Smooth muscle cell (in vitro differentiated cells): ENCODE results near the gene UQCC2. TPM values are rescaled to one million over a fixed set of nuclear protein-coding genes. Genes with fewer than 3 reads are reported as not detected.

ENCODE experiments used
- DNase-seq: peaks from one replicate; lab custom pipeline; 2025; ENCODE audit not compliant: unreplicated experiment; lab: John Stamatoyannopoulos, UW
- H2AFZ ChIP-seq: fragments of 200-600 bp; sonication (generic); 2 replicates; pipeline ENCODE4 v1.6.0; 2016; ENCODE audit warnings: antibody characterized with exemption, low read depth, mild to moderate bottlenecking
- H3F3A ChIP-seq: fragments of 200-600 bp; sonication (generic); 2 replicates; pipeline ENCODE4 v1.6.0; 2017; ENCODE audit warnings: antibody characterized with exemption, low read depth
- H3K27ac ChIP-seq: fragments of 200-600 bp; sonication (generic); 2 replicates; pipeline ENCODE4 v1.5.1; 2016; ENCODE audit warnings: low read depth, mild to moderate bottlenecking
- H3K27me3 ChIP-seq: fragments of 200-600 bp; sonication (generic); 2 replicates; pipeline ENCODE4 v1.6.1; 2016; ENCODE audit warnings: low read depth, mild to moderate bottlenecking
- H3K36me3 ChIP-seq: fragments of 200-600 bp; sonication (generic); 2 replicates; pipeline ENCODE4 v1.5.1; 2016; ENCODE audit warnings: low read depth
- H3K4me1 ChIP-seq: fragments of 200-600 bp; sonication (generic); 2 replicates; pipeline ENCODE4 v1.5.1; 2016; ENCODE audit warnings: low read depth
- H3K4me2 ChIP-seq: fragments of 200-600 bp; sonication (generic); 2 replicates; pipeline ENCODE4 v1.6.0; 2016; ENCODE audit warnings: mild to moderate bottlenecking
- H3K4me3 ChIP-seq: fragments of 200-600 bp; sonication (generic); 2 replicates; pipeline ENCODE4 v1.5.1; 2016; ENCODE audit warnings: mild to moderate bottlenecking
- H3K79me2 ChIP-seq: fragments of 200-600 bp; sonication (generic); 2 replicates; pipeline ENCODE4 v1.6.0; 2016; ENCODE audit warnings: low read depth, mild to moderate bottlenecking
- H3K9ac ChIP-seq: fragments of 200-600 bp; sonication (generic); 2 replicates; pipeline ENCODE4 v1.6.0; 2016; ENCODE audit warnings: low read depth
- H3K9me3 ChIP-seq: fragments of 200-600 bp; sonication (generic); replicated peaks from 2 replicates; pipeline ENCODE4 v1.5.1; 2016; ENCODE audit warnings: low read depth
- H4K20me1 ChIP-seq: fragments of 200-600 bp; sonication (generic); 2 replicates; pipeline ENCODE4 v1.6.0; 2016; ENCODE audit warnings: low read depth
- WGBS: methylation state at CpG from one replicate; pipeline ENCODE4 v1.1.7; 2016; ENCODE audit warnings: low lambda C conversion rate; 5-methylcytosine and 5-hydroxymethylcytosine counted together
- polyA plus RNA-seq: library from polyadenylated mRNA; unstranded; fragments of >200 nt; fragmentation: Nextera tagmentation; extraction: Ambion mirVana; gene quantifications from 2 replicates; pipeline ENCODE4 v1.2.1, GENCODE V29; 2016
- total RNA-seq: library from RNA; depleted of rRNA; stranded (reverse); fragments of >200 nt; gene quantifications from 2 replicates; pipeline ENCODE4 v1.2.3, GENCODE V29; 2014
- TF ChIP-seq, protein P1 (sequence below): fragments of 200-600 bp; sonication (generic); IDR thresholded peaks from 2 replicates; pipeline ENCODE4 v1.5.1; 2017; ENCODE audit warnings: borderline replicate concordance, mild to moderate bottlenecking, antibody characterized with exemption; ENCODE audit not compliant: insufficient read depth, poor library complexity, severe bottlenecking

The UQCC2 gene
- total and polyA plus RNA-seq, 2 experiments from 2014 or later = 67.3 to 208 TPM

DNA sequence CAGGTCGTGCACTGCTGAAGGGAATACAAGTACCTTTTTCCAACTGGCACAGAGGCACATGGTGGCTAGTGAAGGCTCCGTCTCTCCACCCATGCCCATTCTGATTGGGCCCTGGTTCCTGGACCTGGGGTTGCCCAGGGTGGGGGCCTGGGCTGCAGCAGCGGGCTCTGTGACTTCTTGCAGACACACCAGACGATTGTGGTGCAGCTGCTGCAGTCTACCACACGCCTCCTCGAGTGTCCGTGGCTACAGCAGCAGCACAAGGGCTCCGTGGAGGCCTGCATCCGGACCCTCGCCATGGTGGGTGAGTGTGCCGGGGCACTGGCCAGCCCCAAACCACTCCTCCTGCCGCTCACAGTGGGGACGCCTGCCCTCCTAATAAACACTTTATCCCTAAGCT is 29.2 kb downstream of the UQCC2 start:
- Histone ChIP-seq H3K9me3 (no peaks in the 10 kb centered on the region), H3K79me2 (no peaks in the 10 kb centered on the region), H3K27ac (no peak overlapping the region), H3K4me1 (no peaks in the 10 kb centered on the region), H3K9ac (no peak overlapping the region), H2AFZ (no peak overlapping the region), H3K4me2 (no peak overlapping the region), H3K4me3 (no peak overlapping the region), H4K20me1 (no peaks in the 10 kb centered on the region), H3K36me3 (no peaks in the 10 kb centered on the region), H3K27me3 (no peaks in the 10 kb centered on the region), H3F3A (no peaks in the 10 kb centered on the region)
- WGBS = 97% methylated on average over 13 of the region's 13 CpGs
- TF ChIP-seq, protein P1, sequence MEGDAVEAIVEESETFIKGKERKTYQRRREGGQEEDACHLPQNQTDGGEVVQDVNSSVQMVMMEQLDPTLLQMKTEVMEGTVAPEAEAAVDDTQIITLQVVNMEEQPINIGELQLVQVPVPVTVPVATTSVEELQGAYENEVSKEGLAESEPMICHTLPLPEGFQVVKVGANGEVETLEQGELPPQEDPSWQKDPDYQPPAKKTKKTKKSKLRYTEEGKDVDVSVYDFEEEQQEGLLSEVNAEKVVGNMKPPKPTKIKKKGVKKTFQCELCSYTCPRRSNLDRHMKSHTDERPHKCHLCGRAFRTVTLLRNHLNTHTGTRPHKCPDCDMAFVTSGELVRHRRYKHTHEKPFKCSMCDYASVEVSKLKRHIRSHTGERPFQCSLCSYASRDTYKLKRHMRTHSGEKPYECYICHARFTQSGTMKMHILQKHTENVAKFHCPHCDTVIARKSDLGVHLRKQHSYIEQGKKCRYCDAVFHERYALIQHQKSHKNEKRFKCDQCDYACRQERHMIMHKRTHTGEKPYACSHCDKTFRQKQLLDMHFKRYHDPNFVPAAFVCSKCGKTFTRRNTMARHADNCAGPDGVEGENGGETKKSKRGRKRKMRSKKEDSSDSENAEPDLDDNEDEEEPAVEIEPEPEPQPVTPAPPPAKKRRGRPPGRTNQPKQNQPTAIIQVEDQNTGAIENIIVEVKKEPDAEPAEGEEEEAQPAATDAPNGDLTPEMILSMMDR = no peak
- no peak for DNase-seq

- H3K4me1 ChIP-seq = no peaks in the 10 kb centered on the region
- no peak overlapping the region for H3K4me2 ChIP-seq
- H3K36me3 ChIP-seq = no peaks in the 10 kb centered on the region
- 95% methylated on average over 20 of the region's 20 CpGs for WGBS
- H3K27ac ChIP-seq = no peak overlapping the region
- no peaks in the 10 kb centered on the region for H3K79me2 ChIP-seq
- no peaks in the 10 kb centered on the region for H3K9me3 ChIP-seq
- H3F3A ChIP-seq = no peaks in the 10 kb centered on the region
- H4K20me1 ChIP-seq = no peaks in the 10 kb centered on the region
- TF ChIP-seq, protein P1 = no peak
- no peak overlapping the region for H3K9ac ChIP-seq
- no peak overlapping the region for H3K4me3 ChIP-seq
- no peak overlapping the region for H2AFZ ChIP-seq
- no peak for DNase-seq
- no peaks in the 10 kb centered on the region for H3K27me3 ChIP-seq
Observed at GRCh38 chr6:33679761-33680160, 31.7 kb downstream of the UQCC2 start.

GRCh38 chr6:33678932-33679490 is 32.5 kb downstream of the UQCC2 start:
- Histone ChIP-seq H2AFZ (no peak overlapping the region), H3K9ac (no peak overlapping the region), H3K4me2 (no peak overlapping the region), H3F3A (no peaks in the 10 kb centered on the region), H3K79me2 (no peaks in the 10 kb centered on the region), H3K4me1 (peaks cover 4% of the 10 kb centered on the region), H3K36me3 (no peaks in the 10 kb centered on the region), H3K4me3 (no peak overlapping the region), H4K20me1 (no peaks in the 10 kb centered on the region), H3K9me3 (no peaks in the 10 kb centered on the region), H3K27me3 (no peaks in the 10 kb centered on the region), H3K27ac (no peak overlapping the region)
- TF ChIP-seq, protein P1 = no peak
- WGBS = 90% methylated on average over 12 of the region's 12 CpGs
- DNase-seq = no peak

DNA sequence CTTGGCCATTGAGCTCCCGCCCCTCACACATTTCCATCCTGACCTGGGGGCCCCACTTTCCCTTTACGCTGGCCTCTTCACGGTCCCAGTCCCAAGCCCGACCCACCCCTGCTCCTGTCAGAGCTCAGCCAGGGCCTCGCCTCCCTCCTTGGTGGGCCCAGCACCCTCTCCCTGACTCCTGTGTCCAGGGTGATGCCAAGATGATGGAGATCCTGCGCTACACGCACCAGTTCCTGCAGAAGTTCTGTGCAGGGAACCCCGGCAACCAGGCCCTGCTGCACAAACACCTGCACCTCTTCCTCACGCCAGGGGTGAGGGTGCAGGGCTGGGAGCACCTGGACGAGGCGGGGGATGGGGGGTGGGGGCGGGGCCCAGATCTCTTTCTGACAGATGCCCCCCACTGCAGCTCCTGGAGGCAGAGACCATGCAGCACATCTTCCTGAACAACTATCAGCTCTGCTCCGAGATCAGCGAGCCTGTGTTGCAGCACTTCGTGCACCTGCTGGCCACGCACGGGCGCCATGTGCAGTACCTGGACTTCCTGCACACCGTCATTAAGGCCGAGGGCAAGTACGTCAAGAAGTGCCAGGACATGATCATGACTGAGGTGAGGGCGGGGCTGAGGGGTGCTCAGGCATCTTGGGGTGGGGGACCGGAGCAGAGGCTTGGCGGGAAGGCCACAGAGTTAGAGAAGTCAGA is 33.1 kb downstream of the UQCC2 start:
- H3K9ac ChIP-seq = no peak overlapping the region
- no peak overlapping the region for H3K4me2 ChIP-seq
- TF ChIP-seq, protein P1 = no peak
- H4K20me1 ChIP-seq = no peaks in the 10 kb centered on the region
- no peaks in the 10 kb centered on the region for H3K27me3 ChIP-seq
- no peak for DNase-seq
- no peaks in the 10 kb centered on the region for H3F3A ChIP-seq
- no peaks in the 10 kb centered on the region for H3K9me3 ChIP-seq
- no peak overlapping the region for H2AFZ ChIP-seq
- H3K79me2 ChIP-seq = no peaks in the 10 kb centered on the region
- H3K36me3 ChIP-seq = no peaks in the 10 kb centered on the region
- H3K27ac ChIP-seq = no peak overlapping the region
- 99% methylated on average over 24 of the region's 24 CpGs for WGBS
- peaks cover 9% of the 10 kb centered on the region for H3K4me1 ChIP-seq
- no peak overlapping the region for H3K4me3 ChIP-seq
